Adrenal gland (tissue), 12 donors: ENCODE measurements around the gene MAGEA3. TPM values are rescaled to one million over a fixed set of nuclear protein-coding genes. Genes with fewer than 3 reads are reported as not detected.
"Not testable (repeated sequence)": the region's sequence is repeated elsewhere in the genome, so short reads cannot be mapped to it uniquely, and the experiment has no call there.

Experiments
- DNase-seq, 7 donors: peaks; one replicate each; pipeline ENCODE4 v3.0.0-alpha.2; 2019 to 2020
- H3K27ac ChIP-seq, 5 donors: fragments of 200-600 bp; sonication (generic) in 4 of 5; 1 replicate in 3 of 5; 2 replicates in 2 of 5; pipeline versions ENCODE4 v1.5.1 to v1.8.0; 2016 to 2020; ENCODE audit warnings: mild to moderate bottlenecking in 1 of 5
- H3K27me3 ChIP-seq: fragments of 200-600 bp; 2 replicates; pipeline ENCODE4 v1.8.0; 2021
- H3K36me3 ChIP-seq, 2 donors: fragments of 200-600 bp; replicated peaks in 1 of 2; 1 replicate in 1 of 2; 2 replicates in 1 of 2; pipeline versions ENCODE4 v1.5.1 to v1.8.0; 2018 to 2022
- H3K4me1 ChIP-seq, 2 donors: fragments of 200-600 bp; replicated peaks in 1 of 2; 1 replicate in 1 of 2; 2 replicates in 1 of 2; pipeline versions ENCODE4 v1.5.1 to v1.8.0; 2018 to 2021
- H3K4me3 ChIP-seq, 4 donors: fragments of 200-600 bp; sonication (generic) in 3 of 4; one replicate each; pipeline ENCODE4 v1.5.1; 2016 to 2018
- H3K9me3 ChIP-seq, 3 donors: fragments of 200-600 bp; sonication (generic) in 1 of 3; replicated peaks in 1 of 3; 1 replicate in 2 of 3; 2 replicates in 1 of 3; pipeline versions ENCODE4 v1.5.1 to v1.8.0; 2016 to 2021
- CTCF ChIP-seq, 6 experiments: fragments of 450-650 bp in 4 of 6; fragments of 200-600 bp in 2 of 6; sonication (generic) in 1 of 6; IDR thresholded peaks; 1 replicate in 5 of 6; 2 replicates in 1 of 6; pipeline versions ENCODE4 v1.5.1 to v1.8.0; 2016 to 2021; ENCODE audit warnings: antibody characterized with exemption in 6 of 6, mild to moderate bottlenecking in 2 of 6, moderate library complexity in 1 of 6
- POLR2A ChIP-seq, 2 donors: fragments of 450-650 bp; IDR thresholded peaks; one replicate each; pipeline ENCODE4 v1.6.1; 2017; ENCODE audit warnings: antibody characterized with exemption in 2 of 2, mild to moderate bottlenecking in 2 of 2, moderate library complexity in 1 of 2
- WGBS, 4 donors: extraction: QIAGEN DNeasy Blood & Tissue Kit in 2 of 4; methylation state at CpG; one replicate each; pipeline versions ENCODE4 v1.1.5 to v1.1.7; 2013 to 2017; 5-methylcytosine and 5-hydroxymethylcytosine counted together
- intact Hi-C, 2 donors: fragments of 100-400 bp; cut with DNase I; formaldehyde crosslinking; loops; one replicate each; pipeline versions ENCODE4 v1.14.1 to v1.15.0; 2022 to 2023
- polyA plus RNA-seq, 3 donors: library from polyadenylated mRNA; stranded (reverse); fragments of 200-250 nt in 2 of 3; fragments of 350-450 nt in 1 of 3; fragmentation: Illumina TruSeq in 1 of 3; extraction: RNeasy Lipid Tissue Mini Kit (QIAGEN cat#74804) in 1 of 3; gene quantifications; one replicate each; pipeline ENCODE4 v1.2.3, GENCODE V29; 2013 to 2014
- total RNA-seq, 9 donors: library from RNA; depleted of rRNA in 4 of 9; stranded (reverse); fragments of >200 nt in 4 of 9; fragments of 120-200 nt in 1 of 9; fragmentation: NEBNext Ultra II Directional in 1 of 9; extraction: Animal tissue kit (Norgen Biotek cat#: 25700) in 1 of 9; gene quantifications; one replicate each; pipeline versions ENCODE4 v1.1.0 to v1.2.4, GENCODE V29; 2013 to 2023
- donor health status: healthy with polysubstance abuse.
- donor health status: Bipolar disorder and iron deficiency.
- donor health status: DM: yes; HTN: yes; CAD: no.
- donor health status: DM: no; HTN: no; CAD: no.
- donor health status: DM: no; HTN: no; CAD: no.
- donor health status: DM: yes; HTN: yes; CAD: no.

Gene MAGEA3
- total and polyA plus RNA-seq, 12 donors, result 0.29 to 0.57 TPM; not detected in 10

DNA sequence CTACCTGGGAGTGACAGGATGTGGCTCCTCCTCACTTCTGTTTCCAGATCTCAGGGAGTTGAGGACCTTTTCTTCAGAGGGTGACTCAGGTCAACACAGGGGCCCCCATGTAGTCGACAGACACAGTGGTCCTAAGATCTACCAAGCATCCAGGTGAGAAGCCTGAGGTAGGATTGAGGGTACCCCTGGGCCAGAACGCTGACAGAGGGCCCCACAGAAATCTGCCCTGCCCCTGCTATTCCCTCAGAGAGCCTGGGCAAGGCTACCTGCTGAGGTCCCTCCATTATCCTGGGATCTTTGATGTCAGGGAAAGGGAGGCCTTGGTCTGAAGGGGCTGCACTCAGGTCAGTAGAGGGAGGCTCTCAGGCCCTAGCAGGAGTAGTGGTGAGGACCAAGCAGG lies 36.5 kb downstream of the MAGEA3 start:
- TF ChIP-seq POLR2A (IDR thresholded peaks at IDR 0.05) (no peak), CTCF (IDR thresholded peaks at IDR 0.05) (no peak)
- Histone ChIP-seq H3K4me1 (no peaks in the 10 kb centered on the region), H3K9me3 (no peaks in the 10 kb centered on the region), H3K27ac (no peak overlapping the region), H3K27me3 (no peaks in the 10 kb centered on the region), H3K4me3 (no peak overlapping the region), H3K36me3 (no peaks in the 10 kb centered on the region)
- intact Hi-C loops, result no loop called here
- no peak for DNase-seq
- WGBS, 4 donors, result 48 to 69% (median 68%) methylated on average over 2 of the region's 2 CpGs; no CpG with 5 or more reads in 1 of the 4 donors

- 86 to 97% (median 87%) methylated on average over 5 to 12 of the region's 12 CpGs; no CpG with 5 or more reads in 1 of the 4 donors for WGBS, 4 donors
- TF ChIP-seq CTCF (IDR thresholded peaks at IDR 0.05) (no peak), POLR2A (IDR thresholded peaks at IDR 0.05) (no peak)
- Histone ChIP-seq H3K27me3 (no peaks in the 10 kb centered on the region), H3K4me3 (no peak overlapping the region), H3K9me3 (no peaks in the 10 kb centered on the region), H3K4me1 (no peaks in the 10 kb centered on the region), H3K27ac (no peak overlapping the region), H3K36me3 (no peaks in the 10 kb centered on the region)
- intact Hi-C loops, result no loop called here
- DNase-seq, result no peak
These were observed 37.4 kb downstream of the MAGEA3 start for GRCh38 chrX:152735860-152736511.

GRCh38 chrX:152736528-152736927 lies 37.9 kb downstream of the MAGEA3 start:
- not testable (repeated sequence) for DNase-seq, H3K4me1 ChIP-seq
- WGBS, 4 donors, result 79 to 92% (median 87%) methylated on average over 2 to 12 of the region's 12 CpGs

DNA sequence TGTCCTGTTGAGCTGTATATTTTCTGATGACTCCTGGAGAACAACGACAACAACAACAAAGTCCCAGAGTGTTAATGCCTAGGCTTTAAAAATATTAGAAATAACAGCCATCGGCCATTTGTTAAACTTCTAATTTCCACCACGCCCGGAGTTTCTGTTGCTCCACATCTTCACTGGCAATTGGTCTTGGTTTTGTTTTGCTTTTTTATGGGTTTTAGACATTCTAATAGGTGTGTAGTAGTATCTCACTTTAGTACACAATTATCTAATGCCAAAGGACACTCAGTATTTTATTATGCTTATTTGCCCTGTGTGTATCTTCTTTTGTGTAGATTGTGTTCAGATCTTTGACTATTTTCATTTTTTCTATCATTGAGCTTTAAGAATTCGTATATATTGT lies 40.0 kb downstream of the MAGEA3 start:
- H3K4me1 ChIP-seq, result no peaks in the 10 kb centered on the region
- no peak overlapping the region for H3K4me3 ChIP-seq
- intact Hi-C loops, result no loop called here
- no peaks in the 10 kb centered on the region for H3K27me3 ChIP-seq
- 71 to 84% (median 72%) methylated on average over 5 of the region's 5 CpGs for whole genome bisulfite sequencing, 4 donors
- H3K9me3 ChIP-seq, result no peaks in the 10 kb centered on the region
- DNase-seq, result no peak
- no peaks in the 10 kb centered on the region for H3K36me3 ChIP-seq
- TF ChIP-seq CTCF (IDR thresholded peaks at IDR 0.05) (no peak), POLR2A (IDR thresholded peaks at IDR 0.05) (no peak)
- no peak overlapping the region for H3K27ac ChIP-seq

More at GRCh38 chrX:152736528-152736927, 37.9 kb downstream of the MAGEA3 start:
- H3K9me3 ChIP-seq, H3K27me3 ChIP-seq, H3K27ac ChIP-seq, H3K4me3 ChIP-seq, H3K36me3 ChIP-seq, intact Hi-C loops: not testable (repeated sequence)

Other genes starting within 250 kb of the MAGEA3 start
- under 1 TPM in 1 of 9 donors, not detected in 8; 0.33 TPM for gene GABRA3, start 247.5 kb upstream of the MAGEA3 start, total RNA-seq
- not detected for gene GABRA3, start 247.5 kb upstream of the MAGEA3 start, polyA plus RNA-seq
- 1 to 10 TPM in 1 of 9 donors, under 1 TPM in 4, not detected in 4; 0.11 to 3.3 (median 0.51) TPM for gene GABRQ, start 60.9 kb upstream of the MAGEA3 start, total RNA-seq
- gene GABRQ, start 60.9 kb upstream of the MAGEA3 start, polyA plus RNA-seq, result 1 to 10 TPM in 1 of 3 donors, under 1 TPM in 2; 0.57 to 4.1 (median 0.97) TPM
- gene CSAG2, start 10.5 kb downstream of the MAGEA3 start, total RNA-seq, result not detected
- not detected for gene CSAG2, start 10.5 kb downstream of the MAGEA3 start, polyA plus RNA-seq
- gene MAGEA2B, start 15.8 kb downstream of the MAGEA3 start, total RNA-seq, result not detected
- not detected for gene MAGEA2B, start 15.8 kb downstream of the MAGEA3 start, polyA plus RNA-seq
- not detected for gene CSAG1, start 34.9 kb downstream of the MAGEA3 start, total RNA-seq
- not detected for gene CSAG1, start 34.9 kb downstream of the MAGEA3 start, polyA plus RNA-seq
- gene MAGEA12, start 35.0 kb downstream of the MAGEA3 start, total RNA-seq, result not detected
- gene MAGEA12, start 35.0 kb downstream of the MAGEA3 start, polyA plus RNA-seq, result not detected
- not detected for gene MAGEA2, start 55.0 kb downstream of the MAGEA3 start, total RNA-seq
- not detected for gene MAGEA2, start 55.0 kb downstream of the MAGEA3 start, polyA plus RNA-seq
- not detected for gene CSAG3, start 60.4 kb downstream of the MAGEA3 start, total RNA-seq
- gene CSAG3, start 60.4 kb downstream of the MAGEA3 start, polyA plus RNA-seq, result not detected
- under 1 TPM in 1 of 9 donors, not detected in 8; 0.31 TPM for gene MAGEA6, start 70.9 kb downstream of the MAGEA3 start, total RNA-seq
- gene MAGEA6, start 70.9 kb downstream of the MAGEA3 start, polyA plus RNA-seq, result not detected
- gene CETN2, start 132.0 kb downstream of the MAGEA3 start, total RNA-seq, result 10 to 100 TPM; 26.8 to 89.9 (median 34.0) TPM
- gene CETN2, start 132.0 kb downstream of the MAGEA3 start, polyA plus RNA-seq, result 100 to 1,000 TPM in 1 of 3 donors, 10 to 100 TPM in 2; 33.2 to 170 (median 56.2) TPM
- 100 to 1,000 TPM in 2 of 9 donors, 10 to 100 TPM in 7; 12.9 to 215 (median 25.0) TPM for gene NSDHL, start 132.3 kb downstream of the MAGEA3 start, total RNA-seq
- gene NSDHL, start 132.3 kb downstream of the MAGEA3 start, polyA plus RNA-seq, result 100 to 1,000 TPM in 1 of 3 donors, 10 to 100 TPM in 1, 1 to 10 TPM in 1; 7.1 to 228 (median 21.8) TPM
- gene ZNF185, start 199.3 kb downstream of the MAGEA3 start, total RNA-seq, result 100 to 1,000 TPM in 1 of 9 donors, 10 to 100 TPM in 3, 1 to 10 TPM in 5; 1.4 to 303 (median 10.0) TPM
- gene ZNF185, start 199.3 kb downstream of the MAGEA3 start, polyA plus RNA-seq, result 100 to 1,000 TPM in 1 of 3 donors, 1 to 10 TPM in 2; 4.3 to 165 (median 4.8) TPM